SH-SY5Y (cell line): ENCODE data around the gene SIK3.

Experiments
- GATA2 ChIP-seq: IDR thresholded peaks from 2 replicates; pipeline ENCODE4 v1.6.1; 2011; ENCODE audit warnings: mild to moderate bottlenecking, low read depth, low read length
- GATA3 ChIP-seq: IDR thresholded peaks from 2 replicates; pipeline ENCODE4 v1.6.1; 2011; ENCODE audit warnings: low read depth, mild to moderate bottlenecking, low read length, moderate library complexity

The SIK3 gene

DNA sequence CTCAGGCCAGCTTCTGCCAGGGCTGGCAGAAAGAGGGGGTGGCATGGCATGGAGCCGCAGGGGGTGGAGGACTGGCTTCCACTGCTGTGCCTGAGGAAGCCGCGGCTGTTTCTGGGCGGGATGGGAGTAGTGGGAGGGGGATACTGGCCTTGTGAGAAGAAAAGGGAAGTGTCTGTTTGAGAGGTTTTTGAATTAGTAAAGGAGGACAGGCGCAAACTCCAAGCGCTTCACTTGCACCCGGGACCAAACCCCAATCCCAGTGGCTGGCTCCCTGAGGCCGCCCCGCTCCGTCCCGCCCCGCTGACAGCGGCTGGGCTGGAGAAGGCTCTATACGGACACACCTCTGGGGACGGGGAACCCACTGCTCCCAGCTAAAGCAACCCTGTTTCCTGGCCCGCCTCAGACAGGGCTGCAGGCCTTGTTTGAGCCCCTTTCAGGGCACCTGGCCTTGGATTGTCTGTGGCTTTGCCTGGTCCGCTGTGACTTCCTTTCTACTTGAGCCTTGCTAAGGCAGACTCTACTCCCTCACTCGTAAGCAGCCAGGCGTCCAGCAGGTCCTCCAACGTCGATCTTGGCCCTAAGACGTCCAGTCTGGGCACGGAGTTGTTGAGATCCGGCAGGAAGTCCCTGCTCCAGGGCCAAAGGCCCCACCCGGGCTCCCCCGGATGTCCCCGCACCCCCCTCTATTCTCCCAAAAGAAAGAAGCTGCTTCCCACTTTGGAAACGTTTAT is 263.0 kb downstream of the SIK3 start:
- TF ChIP-seq GATA2 (no peak), GATA3 (no peak)

DNA sequence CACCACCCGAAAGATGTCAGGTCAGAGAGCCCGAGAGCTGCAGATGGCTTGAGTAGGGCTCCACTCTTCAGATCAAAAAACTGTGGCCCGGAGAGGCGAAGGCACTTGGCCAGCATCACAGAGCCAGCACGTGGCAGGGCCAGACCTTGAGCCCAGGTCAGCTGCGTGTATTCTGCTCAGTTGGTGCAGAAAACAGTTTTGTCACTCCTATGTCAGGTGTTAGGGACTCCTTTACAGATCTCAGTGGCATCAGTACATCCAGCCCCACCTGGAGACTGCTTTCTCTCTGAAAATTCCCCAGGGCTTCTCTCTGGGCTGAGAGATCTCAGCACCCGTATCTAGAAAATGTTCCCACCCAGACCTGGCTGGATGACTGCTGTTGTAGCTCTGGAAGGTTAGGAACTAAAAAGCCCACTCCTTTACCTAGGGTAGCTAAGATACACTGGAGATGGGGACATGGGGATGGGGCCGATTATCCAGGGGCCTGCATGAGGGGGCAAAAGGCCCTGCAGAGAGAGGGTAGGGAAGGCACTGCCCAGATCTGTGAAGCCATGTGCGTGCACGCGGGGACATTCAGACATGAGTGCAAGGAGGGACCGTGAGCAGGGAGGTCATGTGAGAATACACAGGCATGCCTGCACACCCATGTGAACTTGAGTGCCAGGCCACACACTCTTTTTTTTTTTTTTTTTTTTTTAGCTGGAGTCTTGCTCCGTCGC is 264.3 kb downstream of the SIK3 start:
- TF ChIP-seq GATA2 (no peak), GATA3 (no peak)

DNA sequence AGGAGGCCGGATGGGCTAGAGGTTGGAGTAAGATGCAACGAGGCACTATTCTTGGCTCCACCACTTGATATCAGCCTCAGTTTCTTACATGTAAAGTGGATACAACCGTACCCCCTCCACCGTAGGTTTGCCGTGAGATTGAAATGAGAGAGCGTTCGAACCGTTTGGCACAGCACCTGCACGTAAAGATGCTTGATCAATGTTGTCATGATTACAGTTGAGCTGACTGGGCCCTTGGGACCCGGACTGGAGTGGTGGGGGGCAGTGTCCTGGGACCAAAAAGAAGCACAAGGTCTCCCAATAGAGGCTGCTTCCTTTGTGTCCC is 264.8 kb downstream of the SIK3 start:
- TF ChIP-seq GATA2: no peak
- TF ChIP-seq GATA3: no peak

DNA sequence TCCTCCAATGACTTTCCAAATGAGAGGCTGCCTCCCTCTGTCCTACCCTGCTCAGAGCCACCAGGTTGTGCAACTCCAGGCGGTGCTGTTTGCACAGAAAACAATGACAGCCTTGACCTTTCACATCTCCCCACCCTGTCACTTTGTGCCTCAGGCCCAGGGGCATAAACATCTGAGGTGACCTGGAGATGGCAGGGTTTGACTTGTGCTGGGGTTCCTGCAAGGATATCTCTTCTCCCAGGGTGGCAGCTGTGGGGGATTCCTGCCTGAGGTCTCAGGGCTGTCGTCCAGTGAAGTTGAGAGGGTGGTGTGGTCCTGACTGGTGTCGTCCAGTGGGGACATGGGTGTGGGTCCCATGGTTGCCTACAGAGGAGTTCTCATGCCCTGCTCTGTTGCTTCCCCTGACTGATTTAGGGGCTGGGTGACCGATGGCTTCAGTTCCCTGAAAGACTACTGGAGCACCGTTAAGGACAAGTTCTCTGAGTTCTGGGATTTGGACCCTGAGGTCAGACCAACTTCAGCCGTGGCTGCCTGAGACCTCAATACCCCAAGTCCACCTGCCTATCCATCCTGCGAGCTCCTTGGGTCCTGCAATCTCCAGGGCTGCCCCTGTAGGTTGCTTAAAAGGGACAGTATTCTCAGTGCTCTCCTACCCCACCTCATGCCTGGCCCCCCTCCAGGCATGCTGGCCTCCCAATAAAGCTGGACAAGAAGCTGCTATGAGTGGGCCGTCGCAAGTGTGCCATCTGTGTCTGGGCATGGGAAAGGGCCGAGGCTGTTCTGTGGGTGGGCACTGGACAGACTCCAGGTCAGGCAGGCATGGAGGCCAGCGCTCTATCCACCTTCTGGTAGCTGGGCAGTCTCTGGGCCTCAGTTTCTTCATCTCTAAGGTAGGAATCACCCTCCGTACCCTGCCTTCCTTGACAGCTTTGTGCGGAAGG is 265.6 kb downstream of the SIK3 start:
- TF ChIP-seq GATA2 (no peak), GATA3 (no peak)

- TF ChIP-seq GATA2 (no peak), GATA3 (no peak)
These were observed 266.4 kb downstream of the SIK3 start for GRCh38 chr11:116831790-116832349.

GRCh38 chr11:116830184-116830912 is 267.9 kb downstream of the SIK3 start:
- no peak for TF ChIP-seq GATA2
- no peak for TF ChIP-seq GATA3

GRCh38 chr11:116829525-116830183 is 268.6 kb downstream of the SIK3 start, which contains the start of gene APOC3:
TSS of gene APOC3 (plus strand) at chr11:116829907. CDS start at chr11:116830583, 676 bp downstream.
- no peak for TF ChIP-seq GATA2
- no peak for TF ChIP-seq GATA3

- peak; percentile 88 for TF ChIP-seq GATA2
- no peak for TF ChIP-seq GATA3
These were observed 269.4 kb downstream of the SIK3 start for GRCh38 chr11:116828632-116829524.

- TF ChIP-seq GATA2 (no peak), GATA3 (no peak)
These were observed 270.8 kb downstream of the SIK3 start for GRCh38 chr11:116827461-116827860.

DNA sequence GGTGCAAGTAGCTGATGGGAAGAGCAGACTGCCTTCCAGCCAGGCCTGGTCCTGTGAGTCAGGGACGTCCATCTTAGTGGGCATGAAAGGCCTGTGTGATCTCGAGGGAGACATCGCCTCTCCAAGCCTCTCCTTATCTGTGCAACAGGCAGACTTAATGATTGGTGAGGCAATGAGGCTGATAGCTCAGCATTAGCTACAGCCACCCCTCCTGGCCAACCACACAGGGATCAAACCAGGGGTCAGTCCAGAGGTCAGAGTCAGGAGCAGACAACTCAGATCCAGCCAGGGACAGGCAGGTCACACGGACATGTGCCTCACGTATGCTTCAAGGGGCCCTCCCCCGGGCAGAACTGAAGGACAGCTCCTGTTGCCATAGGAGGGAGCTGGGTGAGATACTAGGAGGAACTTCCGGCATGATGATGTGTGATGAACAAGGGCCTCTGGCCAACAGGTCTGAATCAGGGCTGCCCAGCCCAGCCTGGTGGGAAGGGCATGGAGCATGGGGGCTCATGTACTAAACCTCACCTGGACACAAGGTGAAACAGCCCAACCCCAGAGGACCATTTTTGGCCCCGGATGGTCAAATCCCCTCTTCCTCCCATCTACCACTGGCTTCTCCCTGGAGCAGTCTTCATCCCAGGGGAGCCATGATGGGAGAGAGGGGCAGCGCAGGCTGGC is 271.3 kb downstream of the SIK3 start:
- TF ChIP-seq GATA3: no peak
- TF ChIP-seq GATA2: no peak
